ENCODE measurements around the gene CAPN5.

Gene CAPN5

GRCh38 chr11:77109236-77110019 lies 42.7 kb downstream of the CAPN5 start:
- ATAC-seq, result peak; percentile 38
- TF ChIP-seq ISL1 (CRISPR knock-in tag; IDR thresholded peaks at IDR 0.05), result no peak
- TF ChIP-seq ZFP30 (CRISPR knock-in tag; IDR thresholded peaks at IDR 0.05), result no peak
- TF ChIP-seq GLIS3 (CRISPR knock-in tag; IDR thresholded peaks at IDR 0.05), result no peak
- no peak for TF ChIP-seq CSDC2 (CRISPR knock-in tag; IDR thresholded peaks at IDR 0.05)
- TF ChIP-seq ARNTL (CRISPR knock-in tag; IDR thresholded peaks at IDR 0.05; ENCODE audit: borderline replicate concordance, low read depth), result no peak
- TF ChIP-seq TSHZ2 (CRISPR knock-in tag; IDR thresholded peaks at IDR 0.05), result no peak
- no peak for TF ChIP-seq POU6F1 (CRISPR knock-in tag; IDR thresholded peaks at IDR 0.05; ENCODE audit: borderline replicate concordance, low read depth)
- no peak for TF ChIP-seq PATZ1 (CRISPR knock-in tag; IDR thresholded peaks at IDR 0.05; ENCODE audit: borderline replicate concordance)
- TF ChIP-seq TOX (CRISPR knock-in tag; IDR thresholded peaks at IDR 0.05; ENCODE audit: borderline replicate concordance), result no peak
- no peak for TF ChIP-seq RARB (CRISPR knock-in tag; IDR thresholded peaks at IDR 0.05)

- ATAC-seq, result no peak
- no peak for TF ChIP-seq CREB5 (CRISPR knock-in tag; IDR thresholded peaks at IDR 0.05; ENCODE audit: low read depth)
- no peak for TF ChIP-seq ZFP3 (CRISPR knock-in tag; IDR thresholded peaks at IDR 0.05)
- TF ChIP-seq ZC3H10 (CRISPR knock-in tag; IDR thresholded peaks at IDR 0.05), result no peak
- no peak for TF ChIP-seq PATZ1 (CRISPR knock-in tag; IDR thresholded peaks at IDR 0.05; ENCODE audit: borderline replicate concordance)
- no peak for TF ChIP-seq POU6F1 (CRISPR knock-in tag; IDR thresholded peaks at IDR 0.05; ENCODE audit: borderline replicate concordance, low read depth)
- TF ChIP-seq ZNF565 (CRISPR knock-in tag; conservative IDR thresholded peaks at IDR 0.05; ENCODE audit: low read depth), result no peak
- TF ChIP-seq TOX (CRISPR knock-in tag; IDR thresholded peaks at IDR 0.05; ENCODE audit: borderline replicate concordance), result no peak
- TF ChIP-seq ISL1 (CRISPR knock-in tag; IDR thresholded peaks at IDR 0.05), result no peak
- no peak for TF ChIP-seq SNAI2 (CRISPR knock-in tag; IDR thresholded peaks at IDR 0.05)
- TF ChIP-seq ZFP30 (CRISPR knock-in tag; IDR thresholded peaks at IDR 0.05), result no peak
- TF ChIP-seq ESRRG (CRISPR knock-in tag; IDR thresholded peaks at IDR 0.05), result no peak
- TF ChIP-seq OSR1 (CRISPR knock-in tag; IDR thresholded peaks at IDR 0.05), result no peak
- no peak for TF ChIP-seq TCF4 (CRISPR knock-in tag; IDR thresholded peaks at IDR 0.05; ENCODE audit: borderline replicate concordance)
- TF ChIP-seq BACH2 (CRISPR knock-in tag; IDR thresholded peaks at IDR 0.05; ENCODE audit: borderline replicate concordance), result no peak
Observed at GRCh38 chr11:77110836-77111235, 44.1 kb downstream of the CAPN5 start.

Measured in SK-N-SH treated with all-trans-retinoic acid at 6 μM for 48 hours (cell line).